ENCODE measurements around the gene C16orf87.

DNA sequence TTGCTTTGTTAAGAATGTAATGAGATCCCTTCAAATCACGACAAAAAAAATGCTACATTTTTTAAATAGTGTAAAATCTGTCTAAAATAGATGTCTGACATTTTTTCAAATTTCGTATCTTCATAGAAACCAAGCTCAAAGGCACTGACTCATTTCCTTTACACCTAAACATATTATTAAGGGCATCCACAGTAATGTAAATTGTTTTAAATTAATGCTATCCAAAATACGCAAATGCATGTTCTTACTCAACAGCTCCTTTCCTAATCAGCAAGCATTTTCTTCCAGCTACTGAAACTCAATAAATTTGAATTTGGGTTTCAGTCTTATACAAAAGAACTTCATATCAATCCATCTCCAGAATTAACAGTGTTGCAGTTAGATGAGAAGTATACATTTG lies 4.3 kb downstream of the C16orf87 start:
- TF ChIP-seq CTCF (IDR thresholded peaks at IDR 0.05) (no peak), POLR2A (IDR thresholded peaks at IDR 0.05) (no peak)
